D721Med (cell line): Measurements from ENCODE around the gene BRD4.

Experiments used
- DNase-seq: peaks from one replicate; pipeline ENCODE4 v3.0.0; 2011; ENCODE audit warnings: low spot score; ENCODE audit not compliant: insufficient read length
- FAIRE-seq: peaks from 2 replicates; lab custom pipeline; 2011; peaks lifted over from hg19 to GRCh38; lab: Jason Lieb, UNC
- CTCF ChIP-seq: IDR thresholded peaks from 2 replicates; pipeline ENCODE4 v1.5.1; 2012; ENCODE audit warnings: mild to moderate bottlenecking, control low read depth; ENCODE audit not compliant: insufficient read depth; ENCODE audit errors: missing control alignments

The BRD4 gene

GRCh38 chr19:15256708-15257331 is 75.5 kb downstream of the BRD4 start:
- FAIRE-seq = no peak
- DNase-seq = no peak
- no peak for TF ChIP-seq CTCF

DNA sequence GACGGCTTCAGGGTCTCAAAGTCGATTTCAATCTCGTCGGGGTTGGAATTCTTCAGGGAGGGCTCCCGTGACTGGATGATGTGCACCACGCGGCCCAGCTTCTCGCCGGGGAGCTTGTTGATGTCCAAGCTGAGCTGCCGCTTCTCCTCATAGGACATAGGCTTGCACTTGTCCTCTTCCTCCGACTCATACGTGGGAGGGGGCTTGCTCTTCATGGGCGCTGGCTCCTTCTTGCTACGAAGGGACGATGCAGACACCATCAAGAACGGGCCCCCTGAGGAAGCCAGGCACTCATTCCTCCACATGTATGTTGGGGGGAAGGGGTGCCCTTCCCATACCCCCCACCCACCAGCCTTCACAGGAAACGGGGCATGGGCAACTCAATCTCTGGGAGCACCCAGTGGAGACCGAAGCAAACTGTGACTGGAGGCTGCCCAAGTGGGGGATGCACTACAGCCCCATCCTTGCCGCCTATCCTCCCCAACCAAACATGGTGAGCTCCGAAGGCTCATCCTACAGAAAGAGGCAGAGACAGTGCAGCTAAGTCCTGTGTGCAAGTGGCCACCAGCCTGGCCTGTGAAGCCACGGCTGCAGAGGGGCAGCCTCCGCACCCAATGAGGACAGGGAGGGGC is 76.9 kb downstream of the BRD4 start:
- DNase-seq (no peak), FAIRE-seq (no peak)
- TF ChIP-seq CTCF = no peak

DNA sequence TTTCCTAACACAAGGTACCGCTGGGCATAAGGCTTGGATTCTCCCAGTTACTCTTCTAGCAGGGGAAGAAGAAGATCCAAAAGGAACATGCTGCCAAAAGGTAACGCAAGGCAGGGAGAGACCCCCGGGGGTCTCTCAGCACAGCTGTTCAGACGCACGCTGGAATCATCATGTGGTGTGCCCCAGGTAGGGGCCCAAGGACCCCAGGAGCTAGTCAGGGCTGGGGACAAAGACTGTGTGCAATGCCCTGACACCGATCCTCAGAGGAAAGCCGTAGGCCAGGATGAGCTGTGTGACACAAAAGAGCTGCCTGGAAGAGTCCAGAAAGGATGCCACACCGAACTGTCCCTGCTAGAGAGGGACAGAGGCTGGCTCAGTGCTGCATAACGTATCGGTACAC is 77.8 kb downstream of the BRD4 start:
- TF ChIP-seq CTCF = no peak
- FAIRE-seq (no peak), DNase-seq (no peak)

- DNase-seq (no peak), FAIRE-seq (no peak)
- TF ChIP-seq CTCF = no peak
Measured at GRCh38 chr19:15253513-15253912, 78.8 kb downstream of the BRD4 start.

- FAIRE-seq (no peak), DNase-seq (no peak)
- no peak for TF ChIP-seq CTCF
Measured at GRCh38 chr19:15253061-15253460, 79.3 kb downstream of the BRD4 start.

DNA sequence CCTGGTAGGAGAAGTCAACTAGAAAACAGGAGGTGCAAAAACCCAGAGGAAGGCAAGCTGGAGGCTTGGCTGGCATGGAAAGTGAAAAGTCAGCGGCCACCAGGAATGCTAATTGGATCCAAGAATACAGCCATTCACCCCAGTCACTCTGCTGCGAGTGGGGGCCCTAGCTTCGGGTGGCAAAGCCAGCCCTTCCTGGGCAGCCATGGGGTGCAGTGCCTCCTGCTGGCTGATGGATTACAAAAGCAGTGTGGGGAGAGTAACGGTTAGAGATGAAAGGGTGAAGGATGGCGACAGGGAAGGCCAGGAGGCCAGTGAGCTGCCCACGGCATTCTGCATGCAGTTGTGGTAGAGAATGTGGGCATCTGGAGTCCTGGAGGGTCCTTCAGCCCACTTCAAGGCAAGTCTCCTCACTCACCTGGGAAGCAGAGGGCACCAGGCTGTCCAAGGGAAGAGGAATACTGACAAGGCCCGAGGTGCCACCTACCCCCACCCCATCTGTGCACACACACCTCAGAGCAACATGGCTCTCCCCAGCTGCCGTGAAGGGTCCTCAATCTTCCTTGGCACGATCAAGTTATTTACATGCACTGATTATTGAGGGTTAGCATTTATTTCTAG is 79.8 kb downstream of the BRD4 start:
- peak; percentile 39 for TF ChIP-seq CTCF
- no peak for FAIRE-seq
- no peak for DNase-seq
